ENCODE data around the gene TMEM184C.

TMEM184C gene

DNA sequence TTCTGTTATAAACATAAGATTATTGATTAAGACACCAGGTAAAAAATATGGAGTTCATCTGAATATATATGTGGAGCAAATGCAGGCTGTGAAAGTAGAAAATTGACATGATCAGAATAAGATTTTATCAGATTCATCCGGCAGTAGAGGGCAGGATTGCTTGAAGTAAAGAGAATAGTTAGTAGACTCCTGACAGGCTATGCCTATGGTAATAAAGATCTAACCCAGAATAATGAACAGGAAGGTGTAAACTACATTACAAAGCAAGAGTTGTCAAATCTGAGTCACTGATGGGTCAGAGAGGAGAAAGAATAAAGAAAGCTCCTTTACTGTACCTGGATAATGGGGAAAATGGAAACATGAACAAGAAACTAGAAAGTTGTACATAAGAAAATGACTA is 20.8 kb upstream of the TMEM184C start:
- Histone ChIP-seq H3K27ac (replicated peaks) (no peak overlapping the region), H3K4me3 (replicated peaks; ENCODE audit: insufficient read depth, low read length) (no peak overlapping the region), H3K27me3 (ENCODE audit: insufficient read depth, poor library complexity, severe bottlenecking) (no peaks in the 10 kb centered on the region)
- no peak for DNase-seq (ENCODE audit: low read depth in 1 of 2, low spot score in 1 of 2)
- no peak for TF ChIP-seq SPI1 (IDR thresholded peaks at IDR 0.05; ENCODE audit: borderline replicate concordance, low read depth)
- no peak for TF ChIP-seq GABPA (IDR thresholded peaks at IDR 0.05; ENCODE audit: low read depth)
- TF ChIP-seq, protein P1, sequence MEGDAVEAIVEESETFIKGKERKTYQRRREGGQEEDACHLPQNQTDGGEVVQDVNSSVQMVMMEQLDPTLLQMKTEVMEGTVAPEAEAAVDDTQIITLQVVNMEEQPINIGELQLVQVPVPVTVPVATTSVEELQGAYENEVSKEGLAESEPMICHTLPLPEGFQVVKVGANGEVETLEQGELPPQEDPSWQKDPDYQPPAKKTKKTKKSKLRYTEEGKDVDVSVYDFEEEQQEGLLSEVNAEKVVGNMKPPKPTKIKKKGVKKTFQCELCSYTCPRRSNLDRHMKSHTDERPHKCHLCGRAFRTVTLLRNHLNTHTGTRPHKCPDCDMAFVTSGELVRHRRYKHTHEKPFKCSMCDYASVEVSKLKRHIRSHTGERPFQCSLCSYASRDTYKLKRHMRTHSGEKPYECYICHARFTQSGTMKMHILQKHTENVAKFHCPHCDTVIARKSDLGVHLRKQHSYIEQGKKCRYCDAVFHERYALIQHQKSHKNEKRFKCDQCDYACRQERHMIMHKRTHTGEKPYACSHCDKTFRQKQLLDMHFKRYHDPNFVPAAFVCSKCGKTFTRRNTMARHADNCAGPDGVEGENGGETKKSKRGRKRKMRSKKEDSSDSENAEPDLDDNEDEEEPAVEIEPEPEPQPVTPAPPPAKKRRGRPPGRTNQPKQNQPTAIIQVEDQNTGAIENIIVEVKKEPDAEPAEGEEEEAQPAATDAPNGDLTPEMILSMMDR (IDR thresholded peaks at IDR 0.05; ENCODE audit: insufficient read depth, low read length): no peak
- TF ChIP-seq, protein P2, sequence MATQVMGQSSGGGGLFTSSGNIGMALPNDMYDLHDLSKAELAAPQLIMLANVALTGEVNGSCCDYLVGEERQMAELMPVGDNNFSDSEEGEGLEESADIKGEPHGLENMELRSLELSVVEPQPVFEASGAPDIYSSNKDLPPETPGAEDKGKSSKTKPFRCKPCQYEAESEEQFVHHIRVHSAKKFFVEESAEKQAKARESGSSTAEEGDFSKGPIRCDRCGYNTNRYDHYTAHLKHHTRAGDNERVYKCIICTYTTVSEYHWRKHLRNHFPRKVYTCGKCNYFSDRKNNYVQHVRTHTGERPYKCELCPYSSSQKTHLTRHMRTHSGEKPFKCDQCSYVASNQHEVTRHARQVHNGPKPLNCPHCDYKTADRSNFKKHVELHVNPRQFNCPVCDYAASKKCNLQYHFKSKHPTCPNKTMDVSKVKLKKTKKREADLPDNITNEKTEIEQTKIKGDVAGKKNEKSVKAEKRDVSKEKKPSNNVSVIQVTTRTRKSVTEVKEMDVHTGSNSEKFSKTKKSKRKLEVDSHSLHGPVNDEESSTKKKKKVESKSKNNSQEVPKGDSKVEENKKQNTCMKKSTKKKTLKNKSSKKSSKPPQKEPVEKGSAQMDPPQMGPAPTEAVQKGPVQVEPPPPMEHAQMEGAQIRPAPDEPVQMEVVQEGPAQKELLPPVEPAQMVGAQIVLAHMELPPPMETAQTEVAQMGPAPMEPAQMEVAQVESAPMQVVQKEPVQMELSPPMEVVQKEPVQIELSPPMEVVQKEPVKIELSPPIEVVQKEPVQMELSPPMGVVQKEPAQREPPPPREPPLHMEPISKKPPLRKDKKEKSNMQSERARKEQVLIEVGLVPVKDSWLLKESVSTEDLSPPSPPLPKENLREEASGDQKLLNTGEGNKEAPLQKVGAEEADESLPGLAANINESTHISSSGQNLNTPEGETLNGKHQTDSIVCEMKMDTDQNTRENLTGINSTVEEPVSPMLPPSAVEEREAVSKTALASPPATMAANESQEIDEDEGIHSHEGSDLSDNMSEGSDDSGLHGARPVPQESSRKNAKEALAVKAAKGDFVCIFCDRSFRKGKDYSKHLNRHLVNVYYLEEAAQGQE (IDR thresholded peaks at IDR 0.05; ENCODE audit: insufficient replicate concordance, low read depth): no peak
- no peak for TF ChIP-seq POLR2AphosphoS5 (IDR thresholded peaks at IDR 0.05; ENCODE audit: low read depth)

DNA sequence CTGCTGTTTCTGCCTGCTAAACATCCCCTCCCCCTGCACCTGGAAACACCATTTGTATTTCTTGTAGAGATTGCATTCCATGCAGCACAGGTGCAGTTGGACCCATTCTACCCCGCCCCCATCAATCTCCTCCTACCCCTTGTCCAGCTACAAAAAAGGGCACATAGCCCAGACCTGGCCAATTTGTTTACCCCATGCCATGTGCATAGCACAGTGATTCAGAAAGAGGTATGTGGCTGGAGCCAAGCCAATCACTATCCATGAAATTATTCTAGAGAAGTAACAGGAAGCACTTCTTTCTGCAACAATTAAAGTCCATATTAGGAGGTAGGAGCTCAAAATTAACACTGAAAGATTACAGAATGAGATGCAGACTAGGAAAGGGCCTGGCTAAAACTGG is 20.2 kb upstream of the TMEM184C start:
- DNase-seq (ENCODE audit: low read depth in 1 of 2, low spot score in 1 of 2): no peak
- TF ChIP-seq POLR2AphosphoS5 (IDR thresholded peaks at IDR 0.05; ENCODE audit: low read depth) (no peak), SPI1 (IDR thresholded peaks at IDR 0.05; ENCODE audit: borderline replicate concordance, low read depth) (no peak), GABPA (IDR thresholded peaks at IDR 0.05; ENCODE audit: low read depth) (no peak)
- TF ChIP-seq, protein P2 (IDR thresholded peaks at IDR 0.05; ENCODE audit: insufficient replicate concordance, low read depth): no peak
- TF ChIP-seq, protein P1 (IDR thresholded peaks at IDR 0.05; ENCODE audit: insufficient read depth, low read length): no peak
- no peak overlapping the region for H3K27ac ChIP-seq (replicated peaks)

DNA sequence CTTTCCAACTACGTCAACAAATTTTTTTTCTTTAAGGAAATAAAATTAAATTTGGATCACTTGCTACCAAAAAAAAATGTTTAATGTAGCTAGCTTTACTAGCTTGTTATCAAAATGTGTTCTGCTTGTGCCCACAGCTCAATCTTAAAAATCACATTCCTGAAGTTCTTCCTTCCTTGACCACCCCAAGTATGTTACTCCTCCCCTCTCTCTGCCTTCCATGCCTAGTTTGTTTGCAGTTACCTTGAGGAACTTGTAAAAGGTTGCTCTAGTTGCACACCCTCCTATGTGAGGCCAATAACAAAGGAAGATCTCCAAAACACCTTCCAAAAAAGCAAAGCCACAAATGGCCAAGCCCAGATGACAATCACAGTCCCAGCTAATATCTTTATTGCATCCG is 19.6 kb upstream of the TMEM184C start:
- no peak for TF ChIP-seq GABPA (IDR thresholded peaks at IDR 0.05; ENCODE audit: low read depth)
- TF ChIP-seq, protein P2 (IDR thresholded peaks at IDR 0.05; ENCODE audit: insufficient replicate concordance, low read depth): no peak
- no peak for TF ChIP-seq POLR2AphosphoS5 (IDR thresholded peaks at IDR 0.05; ENCODE audit: low read depth)
- TF ChIP-seq, protein P1 (IDR thresholded peaks at IDR 0.05; ENCODE audit: insufficient read depth, low read length): no peak
- no peak for TF ChIP-seq SPI1 (IDR thresholded peaks at IDR 0.05; ENCODE audit: borderline replicate concordance, low read depth)
- Histone ChIP-seq H3K27ac (replicated peaks) (no peak overlapping the region), H3K4me3 (replicated peaks; ENCODE audit: insufficient read depth, low read length) (no peak overlapping the region), H3K27me3 (ENCODE audit: insufficient read depth, poor library complexity, severe bottlenecking) (no peaks in the 10 kb centered on the region)
- DNase-seq (ENCODE audit: low read depth in 1 of 2, low spot score in 1 of 2): no peak

More for the DNA sequence above, 20.2 kb upstream of the TMEM184C start:
- no peaks in the 10 kb centered on the region for H3K27me3 ChIP-seq (ENCODE audit: insufficient read depth, poor library complexity, severe bottlenecking)
- no peak overlapping the region for H3K4me3 ChIP-seq (replicated peaks; ENCODE audit: insufficient read depth, low read length)
